ENCODE data around the gene NAPEPLD.

Gene NAPEPLD

GRCh38 chr7:103143868-103144267, 5.0 kb downstream of the NAPEPLD start:
- no peak for DNase-seq

- DNase-seq = no peak
Observed at GRCh38 chr7:103142494-103142893, 6.4 kb downstream of the NAPEPLD start.

- DNase-seq = no peak
Observed at GRCh38 chr7:103141753-103142404, 7.0 kb downstream of the NAPEPLD start.

- no peak for DNase-seq
Observed at GRCh38 chr7:103140685-103141084, 8.2 kb downstream of the NAPEPLD start.

- DNase-seq = no peak
Observed at GRCh38 chr7:103140061-103140460, 8.8 kb downstream of the NAPEPLD start.

GRCh38 chr7:103134836-103135554, 13.9 kb downstream of the NAPEPLD start:
- DNase-seq = peak; percentile 26

GRCh38 chr7:103132995-103133688, 15.8 kb downstream of the NAPEPLD start:
- no peak for DNase-seq

- no peak for DNase-seq
Observed at GRCh38 chr7:103130901-103131624, 17.8 kb downstream of the NAPEPLD start.

GRCh38 chr7:103129702-103130549, 19.0 kb downstream of the NAPEPLD start:
- no peak for DNase-seq

- no peak for DNase-seq
Observed at GRCh38 chr7:103127006-103127405, 21.9 kb downstream of the NAPEPLD start.

- DNase-seq = no peak
Observed at GRCh38 chr7:103124429-103124979, 24.4 kb downstream of the NAPEPLD start.

GRCh38 chr7:103123529-103123928, 25.4 kb downstream of the NAPEPLD start:
- DNase-seq = no peak

- DNase-seq = no peak
Observed at GRCh38 chr7:103121641-103122040, 27.3 kb downstream of the NAPEPLD start.

GRCh38 chr7:103120362-103120761, 28.5 kb downstream of the NAPEPLD start:
- no peak for DNase-seq

GRCh38 chr7:103119791-103120291, 29.1 kb downstream of the NAPEPLD start:
- no peak for DNase-seq

GRCh38 chr7:103117465-103117864, 31.4 kb downstream of the NAPEPLD start:
- DNase-seq = no peak

GRCh38 chr7:103116991-103117390, 31.9 kb downstream of the NAPEPLD start:
- no peak for DNase-seq

GRCh38 chr7:103116511-103116910, 32.4 kb downstream of the NAPEPLD start:
- no peak for DNase-seq

GRCh38 chr7:103115771-103116170, 33.1 kb downstream of the NAPEPLD start:
- DNase-seq = no peak

- DNase-seq = peak; percentile 11
Observed at GRCh38 chr7:103114576-103115008, 34.3 kb downstream of the NAPEPLD start.

- peak; percentile 92 for DNase-seq
Observed at GRCh38 chr7:103113164-103113563, 35.7 kb downstream of the NAPEPLD start.
